Stimulated activated CD8-positive, alpha-beta memory T cell treated with anti-CD3 and anti-CD28 coated beads, Interleukin-15, amount 100 ng/mL, for 1 hour (primary cell): ENCODE measurements around the gene MS4A8.
"Not testable (repeated sequence)": the region's sequence is repeated elsewhere in the genome, so short reads cannot be mapped to it uniquely, and the experiment has no call there.

Experiments
- DNase-seq: peaks from one replicate; pipeline ENCODE4 v3.0.0-alpha.2; 2020; ENCODE audit warnings: low read depth

The MS4A8 gene

GRCh38 chr11:60725592-60725991 is 26.2 kb downstream of the MS4A8 start:
- no peak for DNase-seq

- no peak for DNase-seq
These were observed 32.2 kb downstream of the MS4A8 start for GRCh38 chr11:60731586-60731985.

- no peak for DNase-seq
These were observed 34.9 kb downstream of the MS4A8 start for GRCh38 chr11:60734279-60734678.

DNA sequence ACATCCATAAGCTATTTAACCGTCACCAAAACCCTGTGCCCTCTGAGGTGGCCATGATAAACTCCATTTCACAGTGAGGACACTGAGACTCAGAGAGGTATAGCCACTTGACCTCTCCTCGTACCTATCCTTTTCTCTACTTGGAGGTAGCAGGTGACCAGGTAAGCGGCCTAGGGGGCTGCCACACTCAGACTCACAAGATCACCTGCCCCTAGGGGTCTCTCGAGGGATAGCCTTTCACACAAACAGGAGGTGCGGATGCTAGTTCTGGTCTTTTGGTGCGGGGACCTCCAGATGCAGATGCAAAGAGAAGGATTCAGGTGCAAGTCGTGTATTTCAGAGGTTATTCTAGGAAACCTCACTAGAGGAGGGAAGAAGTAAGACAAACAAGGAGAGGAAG is 39.7 kb downstream of the MS4A8 start:
- no peak for DNase-seq

GRCh38 chr11:60740573-60740972 is 41.2 kb downstream of the MS4A8 start:
- no peak for DNase-seq

DNA sequence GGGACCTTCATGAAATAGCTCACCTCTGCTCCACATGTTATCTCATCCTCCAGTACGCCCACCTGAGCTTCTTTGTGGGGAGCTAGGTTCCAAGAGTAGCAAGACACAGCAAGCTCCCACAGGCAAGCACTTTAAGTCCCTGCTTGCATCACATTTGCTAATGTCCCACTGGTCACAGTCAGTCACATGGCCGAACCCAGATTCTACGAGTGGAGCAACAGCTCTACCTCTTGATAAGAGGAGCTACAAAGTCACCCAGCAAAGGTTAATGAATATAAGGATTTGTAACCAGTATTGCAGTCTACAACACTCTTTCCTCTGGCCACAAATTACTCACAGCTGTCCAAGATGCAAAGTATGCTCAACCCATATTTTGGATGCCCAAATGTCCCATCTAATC is 42.0 kb downstream of the MS4A8 start:
- no peak for DNase-seq

DNA sequence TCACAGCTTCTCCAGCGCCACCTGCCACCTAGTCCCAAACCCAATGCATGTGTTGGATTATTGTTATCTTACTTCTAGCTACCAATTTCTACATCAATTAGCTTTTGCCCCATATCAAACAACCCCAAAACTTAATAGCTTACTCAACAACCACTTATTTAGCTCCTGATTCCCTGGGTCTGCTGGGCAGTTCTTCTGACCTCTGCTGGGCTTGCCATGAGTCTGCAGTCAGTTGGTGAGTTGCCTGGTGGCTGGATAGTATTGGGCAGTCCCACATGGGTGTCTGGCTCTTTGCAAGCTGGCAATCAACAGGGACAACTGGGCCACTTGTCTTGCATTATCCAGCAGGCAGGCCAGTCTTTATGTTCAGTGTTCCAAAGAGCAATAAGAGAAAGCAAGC is 43.6 kb downstream of the MS4A8 start:
- DNase-seq, result no peak

GRCh38 chr11:60744114-60744513 is 44.7 kb downstream of the MS4A8 start:
- no peak for DNase-seq

GRCh38 chr11:60747359-60747873 is 48.0 kb downstream of the MS4A8 start:
- no peak for DNase-seq

- DNase-seq, result no peak
These were observed 48.8 kb downstream of the MS4A8 start for GRCh38 chr11:60748225-60748624.

DNA sequence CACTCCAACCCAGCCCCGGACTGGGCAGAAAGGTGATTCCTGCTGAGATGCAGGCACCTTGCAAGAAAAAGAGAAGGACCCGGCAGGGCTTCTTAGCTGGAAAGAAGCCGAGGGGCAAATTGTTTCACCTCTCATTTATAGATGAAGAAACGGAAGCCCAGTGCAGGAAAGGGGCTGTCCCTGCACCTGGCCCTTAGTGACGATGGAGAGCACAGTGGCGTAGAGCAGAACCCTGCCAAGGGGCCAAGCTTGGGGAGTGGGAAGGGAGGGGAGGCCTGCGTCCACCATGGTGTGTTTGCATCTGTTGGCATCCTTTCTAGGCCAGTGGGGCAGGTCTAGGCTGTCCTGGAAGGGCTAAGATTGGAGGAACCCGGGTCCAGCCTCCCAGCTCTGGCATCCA is 49.4 kb downstream of the MS4A8 start:
- no peak for DNase-seq

- DNase-seq, result no peak
These were observed 51.5 kb downstream of the MS4A8 start for GRCh38 chr11:60750911-60751310.

DNA sequence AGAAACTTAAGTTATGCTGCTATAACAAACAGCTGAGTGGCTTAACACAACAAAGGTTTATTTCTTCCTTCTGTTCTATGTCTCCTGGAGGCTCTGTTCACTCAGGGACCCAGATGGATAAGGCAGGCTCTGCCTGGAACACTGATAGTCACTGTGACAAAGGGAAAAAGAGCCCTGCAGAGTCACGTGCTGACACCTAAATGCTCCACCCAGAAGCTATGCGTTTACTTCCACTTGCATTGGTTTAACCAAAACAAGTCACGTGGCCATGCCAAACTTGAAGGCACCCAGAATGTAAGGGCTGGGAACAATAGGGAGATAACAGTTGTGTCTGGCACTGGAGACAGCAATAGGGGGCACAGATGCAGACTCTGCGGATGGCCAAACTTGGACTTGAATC is 53.9 kb downstream of the MS4A8 start:
- DNase-seq, result no peak

- no peak for DNase-seq
These were observed 55.5 kb downstream of the MS4A8 start for GRCh38 chr11:60754887-60755286.

GRCh38 chr11:60756307-60757032 is 57.1 kb downstream of the MS4A8 start, which contains the start of gene MS4A15:
MS4A15 (plus strand) TSS chr11:60756867; CDS start chr11:60763734, 6,867 bp downstream.
- DNase-seq, result no peak

GRCh38 chr11:60757231-60757800 is 57.9 kb downstream of the MS4A8 start:
- no peak for DNase-seq

GRCh38 chr11:60758671-60759070 is 59.3 kb downstream of the MS4A8 start:
- DNase-seq, result not testable (repeated sequence)

GRCh38 chr11:60759438-60760225 is 60.2 kb downstream of the MS4A8 start:
- DNase-seq, result not testable (repeated sequence)

GRCh38 chr11:60761436-60762190 is 62.2 kb downstream of the MS4A8 start:
- no peak for DNase-seq

- DNase-seq, result no peak
These were observed 63.7 kb downstream of the MS4A8 start for GRCh38 chr11:60762851-60763691.

DNA sequence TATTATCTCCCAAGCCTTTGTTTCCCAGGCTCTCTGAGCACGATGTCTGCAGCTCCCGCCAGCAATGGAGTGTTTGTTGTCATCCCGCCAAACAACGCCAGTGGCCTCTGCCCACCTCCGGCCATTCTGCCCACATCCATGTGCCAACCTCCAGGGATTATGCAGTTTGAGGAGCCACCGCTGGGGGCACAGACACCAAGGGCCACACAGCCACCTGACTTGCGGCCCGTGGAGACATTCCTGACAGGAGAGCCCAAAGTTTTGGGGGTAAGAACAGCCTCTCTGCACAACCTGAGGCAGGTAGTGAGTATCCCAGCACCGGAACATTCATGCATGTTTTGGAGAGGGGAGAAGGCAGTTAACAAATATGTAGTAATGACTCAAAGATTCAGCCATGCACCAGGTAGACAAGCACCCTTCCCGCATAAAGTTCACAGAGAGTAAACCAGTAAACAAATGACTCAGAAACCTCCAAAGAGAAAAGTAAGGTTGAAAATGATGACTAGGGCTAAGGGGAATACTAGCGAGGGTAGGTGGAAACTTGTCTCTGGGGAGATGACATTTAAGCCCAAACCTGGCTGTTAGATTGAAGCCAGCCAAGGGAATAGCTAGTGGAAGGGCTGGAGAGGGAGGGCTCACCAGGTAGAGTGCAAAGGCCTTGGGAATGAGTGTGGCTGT is 64.4 kb downstream of the MS4A8 start:
- no peak for DNase-seq
